Astrocyte (in vitro differentiated cells and primary cell): Measurements from ENCODE around the gene KIRREL3. TPM values are rescaled to one million over a fixed set of nuclear protein-coding genes. Genes with fewer than 3 reads are reported as not detected.

ENCODE experiments used
- DNase-seq: peaks from one replicate; pipeline ENCODE4 v3.0.0-alpha.2; 2010; ENCODE audit warnings: low read depth
- FAIRE-seq: peaks from 2 replicates; lab custom pipeline; 2011; peaks lifted over from hg19 to GRCh38; lab: Jason Lieb, UNC
- H2AFZ ChIP-seq: 2 replicates; pipeline ENCODE4 v1.6.0; 2012; ENCODE audit warnings: low read depth, low read length, inconsistent platforms
- H3K27ac ChIP-seq: 2 replicates; pipeline ENCODE4 v1.5.1; 2011; ENCODE audit warnings: low read depth, low read length, inconsistent platforms
- H3K27me3 ChIP-seq: 2 replicates; pipeline ENCODE4 v1.6.0; 2011; ENCODE audit warnings: low read length, inconsistent platforms; ENCODE audit not compliant: insufficient read depth
- H3K36me3 ChIP-seq: 2 replicates; pipeline ENCODE4 v1.5.1; 2011; ENCODE audit warnings: low read length, inconsistent platforms; ENCODE audit not compliant: insufficient read depth
- H3K4me1 ChIP-seq: 2 replicates; pipeline ENCODE4 v1.5.1; 2011; ENCODE audit warnings: low read length, inconsistent platforms; ENCODE audit not compliant: insufficient read depth
- H3K4me2 ChIP-seq: 2 replicates; pipeline ENCODE4 v1.6.0; 2012; ENCODE audit warnings: low read length, inconsistent platforms
- H3K4me3 ChIP-seq: 2 replicates; pipeline ENCODE4 v1.5.1; 2011; ENCODE audit warnings: low read depth, mild to moderate bottlenecking, low read length, inconsistent platforms; ENCODE audit not compliant: insufficient read depth
- H3K79me2 ChIP-seq: 2 replicates; pipeline ENCODE4 v1.6.0; 2012; ENCODE audit warnings: mild to moderate bottlenecking, low read length, inconsistent platforms; ENCODE audit not compliant: insufficient read depth
- H3K9ac ChIP-seq: 2 replicates; pipeline ENCODE4 v1.6.0; 2012; ENCODE audit warnings: mild to moderate bottlenecking, low read length, inconsistent platforms
- H3K9me3 ChIP-seq: 2 replicates; pipeline ENCODE4 v1.5.1; 2012; ENCODE audit warnings: low read depth, mild to moderate bottlenecking, low read length, inconsistent platforms; ENCODE audit not compliant: insufficient read depth
- H4K20me1 ChIP-seq: 2 replicates; pipeline ENCODE4 v1.6.0; 2012; ENCODE audit warnings: low read length, inconsistent platforms; ENCODE audit not compliant: insufficient read depth
- H3K27ac Mint-ChIP-seq: one replicate; pipeline ENCODE4 v1.8.0; 2021; ENCODE audit warnings: mild to moderate bottlenecking, mixed read lengths; ENCODE audit not compliant: unreplicated experiment
- H3K27me3 Mint-ChIP-seq: one replicate; pipeline ENCODE4 v1.8.0; 2021; ENCODE audit warnings: low read depth, mixed read lengths; ENCODE audit not compliant: unreplicated experiment
- H3K36me3 Mint-ChIP-seq: one replicate; pipeline ENCODE4 v1.8.0; 2021; ENCODE audit warnings: low read depth, mixed read lengths; ENCODE audit not compliant: unreplicated experiment
- H3K4me1 Mint-ChIP-seq: one replicate; pipeline ENCODE4 v1.8.0; 2021; ENCODE audit warnings: low read depth, mixed read lengths; ENCODE audit not compliant: unreplicated experiment
- H3K4me3 Mint-ChIP-seq: one replicate; pipeline ENCODE4 v1.8.0; 2021; ENCODE audit warnings: mild to moderate bottlenecking, moderate library complexity, mixed read lengths; ENCODE audit not compliant: unreplicated experiment
- H3K9me3 Mint-ChIP-seq: one replicate; pipeline ENCODE4 v1.8.0; 2021; ENCODE audit warnings: mild to moderate bottlenecking, mixed read lengths; ENCODE audit not compliant: unreplicated experiment
- CTCF ChIP-seq: IDR thresholded peaks from 2 replicates; pipeline ENCODE4 v1.5.1; 2011; ENCODE audit warnings: low read depth, mild to moderate bottlenecking, inconsistent platforms, low read length, moderate library complexity; ENCODE audit not compliant: insufficient read depth
- EZH2 ChIP-seq: IDR thresholded peaks from 2 replicates; pipeline ENCODE4 v1.6.1; 2012; ENCODE audit warnings: mild to moderate bottlenecking, low read length, inconsistent platforms; ENCODE audit not compliant: insufficient read depth
- total RNA-seq: library from RNA; stranded (reverse); gene quantifications from 2 replicates; pipeline ENCODE4 v1.2.1, GENCODE V29; 2021

Gene KIRREL3
- total RNA-seq, 1 donor from 2014 or later: 0.91 TPM

- peak; percentile 59 for FAIRE-seq
Observed at GRCh38 chr11:126790550-126791081, 210.0 kb downstream of the KIRREL3 start.

DNA sequence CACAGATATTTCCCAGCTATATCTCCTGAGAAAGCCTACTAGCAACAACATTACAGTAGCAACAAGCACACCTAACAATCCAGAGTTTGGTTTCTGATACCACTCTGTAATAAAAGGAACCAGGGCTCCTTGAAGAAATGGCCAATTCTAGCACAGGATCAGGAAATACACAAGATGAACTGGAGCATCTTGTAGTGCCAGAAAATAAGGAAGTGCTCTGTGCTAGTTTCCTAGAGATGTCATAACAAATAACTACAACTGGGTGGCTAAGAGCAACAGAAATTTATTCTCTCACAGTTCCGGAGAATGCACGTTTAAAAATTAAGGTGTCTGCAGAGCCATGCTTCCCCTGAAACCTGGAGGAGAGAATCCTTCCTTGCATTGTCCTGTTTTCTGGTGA, 217.8 kb downstream of the KIRREL3 start:
- H3K27ac ChIP-seq: no peak overlapping the region
- H3K4me3 ChIP-seq: no peak overlapping the region
- Mint-ChIP-seq H3K9me3 (no peaks in the 10 kb centered on the region), H3K4me1 (no peaks in the 10 kb centered on the region), H3K36me3 (no peaks in the 10 kb centered on the region), H3K27me3 (peaks cover 27% of the 10 kb centered on the region), H3K4me3 (no peak overlapping the region), H3K27ac (no peak overlapping the region)
- H3K9me3 ChIP-seq: no peaks in the 10 kb centered on the region
- FAIRE-seq (no peak), DNase-seq (no peak)
- no peaks in the 10 kb centered on the region for H3K4me1 ChIP-seq
- no peaks in the 10 kb centered on the region for H3K79me2 ChIP-seq
- no peak overlapping the region for H2AFZ ChIP-seq
- H3K4me2 ChIP-seq: no peak overlapping the region
- no peaks in the 10 kb centered on the region for H3K27me3 ChIP-seq
- no peak for TF ChIP-seq EZH2
- TF ChIP-seq CTCF: no peak
- H4K20me1 ChIP-seq: no peaks in the 10 kb centered on the region
- H3K36me3 ChIP-seq: no peaks in the 10 kb centered on the region
- H3K9ac ChIP-seq: no peak overlapping the region

More at GRCh38 chr11:126790550-126791081, 210.0 kb downstream of the KIRREL3 start:
- no peaks in the 10 kb centered on the region for H3K36me3 Mint-ChIP-seq
- no peaks in the 10 kb centered on the region for H3K79me2 ChIP-seq
- peaks cover 7% of the 10 kb centered on the region for H3K4me1 Mint-ChIP-seq
- H4K20me1 ChIP-seq: no peaks in the 10 kb centered on the region
- DNase-seq: peak; percentile 98
- no peaks in the 10 kb centered on the region for H3K27me3 ChIP-seq
- H3K9me3 Mint-ChIP-seq: peaks cover 3% of the 10 kb centered on the region
- peaks cover 23% of the 10 kb centered on the region for H3K27me3 Mint-ChIP-seq
- peak overlapping the region; percentile 64 for H3K4me2 ChIP-seq
- H3K36me3 ChIP-seq: no peaks in the 10 kb centered on the region
- H3K4me3 Mint-ChIP-seq: no peak overlapping the region
- H2AFZ ChIP-seq: peak overlapping the region; percentile 28
- no peak overlapping the region for H3K27ac Mint-ChIP-seq
- peaks cover 20% of the 10 kb centered on the region for H3K4me1 ChIP-seq
- TF ChIP-seq EZH2: no peak
- TF ChIP-seq CTCF: peak; percentile 46
- H3K9me3 ChIP-seq: no peaks in the 10 kb centered on the region
- H3K27ac ChIP-seq: peak overlapping the region; percentile 81
- H3K4me3 ChIP-seq: no peak overlapping the region
- H3K9ac ChIP-seq: peak overlapping the region; percentile 71

GRCh38 chr11:126781942-126782341, 218.6 kb downstream of the KIRREL3 start:
- no peaks in the 10 kb centered on the region for H3K36me3 Mint-ChIP-seq
- no peak for DNase-seq
- no peak overlapping the region for H3K4me2 ChIP-seq
- H3K27me3 Mint-ChIP-seq: peaks cover 23% of the 10 kb centered on the region
- no peaks in the 10 kb centered on the region for H3K9me3 Mint-ChIP-seq
- no peaks in the 10 kb centered on the region for H3K9me3 ChIP-seq
- H3K27ac ChIP-seq: no peak overlapping the region
- H4K20me1 ChIP-seq: no peaks in the 10 kb centered on the region
- H3K36me3 ChIP-seq: no peaks in the 10 kb centered on the region
- H3K27me3 ChIP-seq: no peaks in the 10 kb centered on the region
- H3K4me1 ChIP-seq: no peaks in the 10 kb centered on the region
- FAIRE-seq: no peak
- H3K4me3 Mint-ChIP-seq: no peak overlapping the region
- H2AFZ ChIP-seq: no peak overlapping the region
- H3K9ac ChIP-seq: no peak overlapping the region
- TF ChIP-seq CTCF (no peak), EZH2 (no peak)
- H3K4me1 Mint-ChIP-seq: no peaks in the 10 kb centered on the region
- no peak overlapping the region for H3K4me3 ChIP-seq
- H3K27ac Mint-ChIP-seq: no peak overlapping the region
- H3K79me2 ChIP-seq: no peaks in the 10 kb centered on the region
